22Rv1 (cell line): ENCODE measurements around the gene STK39.

ENCODE experiments used
- ZFX ChIP-seq: fragments of 450-650 bp; IDR thresholded peaks from 2 replicates; pipeline ENCODE4 v1.6.1; 2017; ENCODE audit warnings: antibody characterized with exemption, borderline replicate concordance
- TF ChIP-seq, protein P1 (sequence below): fragments of 450-650 bp; IDR thresholded peaks from 2 replicates; pipeline ENCODE4 v1.5.1; 2017; ENCODE audit warnings: mild to moderate bottlenecking

DNA sequence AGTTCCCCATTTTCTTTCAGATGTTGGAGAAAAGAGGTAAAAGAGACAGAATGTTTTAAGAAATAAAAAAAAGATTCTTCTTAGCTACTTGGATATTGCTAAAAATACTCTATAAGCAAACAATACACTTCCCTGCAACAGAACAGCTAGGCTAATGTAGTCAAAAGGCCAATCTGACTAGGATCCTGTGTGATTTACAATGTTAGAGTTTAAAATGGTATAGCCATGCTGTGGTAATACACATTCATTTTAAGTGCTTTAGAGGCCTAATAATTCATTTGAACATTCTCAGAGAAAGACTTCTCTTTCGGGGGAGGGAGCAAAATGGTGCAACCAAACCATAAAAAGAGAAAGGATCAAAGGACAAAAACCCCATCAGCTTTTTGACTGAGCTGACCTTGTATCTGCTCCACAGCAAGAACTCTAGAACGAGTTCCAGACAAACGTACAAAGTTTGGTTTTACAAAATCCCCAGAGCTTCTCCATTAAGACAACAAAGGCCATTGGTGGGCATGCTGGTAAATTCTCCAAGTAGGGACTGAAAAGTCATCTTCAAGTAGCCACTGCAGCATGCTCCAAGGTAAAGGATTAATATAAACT lies 200.2 kb downstream of the STK39 start:
- TF ChIP-seq, protein P1, sequence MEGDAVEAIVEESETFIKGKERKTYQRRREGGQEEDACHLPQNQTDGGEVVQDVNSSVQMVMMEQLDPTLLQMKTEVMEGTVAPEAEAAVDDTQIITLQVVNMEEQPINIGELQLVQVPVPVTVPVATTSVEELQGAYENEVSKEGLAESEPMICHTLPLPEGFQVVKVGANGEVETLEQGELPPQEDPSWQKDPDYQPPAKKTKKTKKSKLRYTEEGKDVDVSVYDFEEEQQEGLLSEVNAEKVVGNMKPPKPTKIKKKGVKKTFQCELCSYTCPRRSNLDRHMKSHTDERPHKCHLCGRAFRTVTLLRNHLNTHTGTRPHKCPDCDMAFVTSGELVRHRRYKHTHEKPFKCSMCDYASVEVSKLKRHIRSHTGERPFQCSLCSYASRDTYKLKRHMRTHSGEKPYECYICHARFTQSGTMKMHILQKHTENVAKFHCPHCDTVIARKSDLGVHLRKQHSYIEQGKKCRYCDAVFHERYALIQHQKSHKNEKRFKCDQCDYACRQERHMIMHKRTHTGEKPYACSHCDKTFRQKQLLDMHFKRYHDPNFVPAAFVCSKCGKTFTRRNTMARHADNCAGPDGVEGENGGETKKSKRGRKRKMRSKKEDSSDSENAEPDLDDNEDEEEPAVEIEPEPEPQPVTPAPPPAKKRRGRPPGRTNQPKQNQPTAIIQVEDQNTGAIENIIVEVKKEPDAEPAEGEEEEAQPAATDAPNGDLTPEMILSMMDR, result no peak
- no peak for TF ChIP-seq ZFX
